ENCODE data around the gene SGCA. TPM values are rescaled to one million over a fixed set of nuclear protein-coding genes. Genes with fewer than 3 reads are reported as not detected.
A peak's percentile ranks its signal among the peaks of the same experiment; 100 is the strongest.

Gene SGCA
- total and polyA plus RNA-seq, 2 of the 13 experiments (the other 11 are each of a cell fraction or from before 2014, with no cell fraction given) = not detected

GRCh38 chr17:50200457-50201275, 34.9 kb downstream of the SGCA start (continued):
- peak; percentile 45 for TF ChIP-seq YY1 (IDR thresholded peaks at IDR 0.05; ENCODE audit: insufficient read depth, insufficient replicate concordance, low read depth, low read length)
- no peak for TF ChIP-seq CEBPG (CRISPR knock-in tag; IDR thresholded peaks at IDR 0.05)
- no peak for TF ChIP-seq JUND (CRISPR knock-in tag; IDR thresholded peaks at IDR 0.05)
- no peak for TF ChIP-seq ZMAT3 (CRISPR knock-in tag; conservative IDR thresholded peaks at IDR 0.05)
- TF ChIP-seq THAP7 (CRISPR knock-in tag; IDR thresholded peaks at IDR 0.05) = 0 out of 2 replicates have a peak, but pooled peaks have one; percentile 43
- TF ChIP-seq ZNF276 (CRISPR knock-in tag; IDR thresholded peaks at IDR 0.05; ENCODE audit: low read depth) = no peak
- no peak for TF ChIP-seq KAT2B (IDR thresholded peaks at IDR 0.05; ENCODE audit: borderline replicate concordance, low read depth, low read length)
- TF ChIP-seq TAF15 (IDR thresholded peaks at IDR 0.05; ENCODE audit: low read depth, low read length, poor library complexity, severe bottlenecking) = no peak
- TF ChIP-seq AKNA (CRISPR knock-in tag; IDR thresholded peaks at IDR 0.05; ENCODE audit: borderline replicate concordance) = no peak
- TF ChIP-seq ZBTB7B (CRISPR knock-in tag; IDR thresholded peaks at IDR 0.05) = peak; percentile 56
- TF ChIP-seq RFXANK (CRISPR knock-in tag; IDR thresholded peaks at IDR 0.05) = peak; percentile 16; the same call in 1 of the 2 replicates
- TF ChIP-seq ZNF12 (CRISPR knock-in tag; IDR thresholded peaks at IDR 0.05) = no peak
- TF ChIP-seq ZNF749 (CRISPR knock-in tag; IDR thresholded peaks at IDR 0.05; ENCODE audit: borderline replicate concordance) = no peak
- TF ChIP-seq ZNF564 (CRISPR knock-in tag; IDR thresholded peaks at IDR 0.05) = no peak
- no peak for TF ChIP-seq HMG20A (CRISPR knock-in tag; IDR thresholded peaks at IDR 0.05; ENCODE audit: borderline replicate concordance)
- no peak for TF ChIP-seq ZNF567 (CRISPR knock-in tag; IDR thresholded peaks at IDR 0.05; ENCODE audit: borderline replicate concordance)
- no peak for TF ChIP-seq ATF5 (CRISPR knock-in tag; IDR thresholded peaks at IDR 0.05; ENCODE audit: low read depth)
- peak; percentile 41; the same call in 1 of the 2 replicates for TF ChIP-seq MAX (IDR thresholded peaks at IDR 0.05)
- TF ChIP-seq MIER3 (CRISPR knock-in tag; IDR thresholded peaks at IDR 0.05; ENCODE audit: borderline replicate concordance) = no peak
- TF ChIP-seq ZNF777 (CRISPR knock-in tag; IDR thresholded peaks at IDR 0.05) = no peak; the same call in 1 of the 2 replicates
- no peak for TF ChIP-seq ZFY (CRISPR knock-in tag; IDR thresholded peaks at IDR 0.05)
- TF ChIP-seq RBM22 (optimal IDR thresholded peaks at IDR 0.05; ENCODE audit: low read length) = no peak
